RWPE2 (cell line): ENCODE data around the gene EPHA7.

ENCODE experiments used
- ATAC-seq: fragments of 200-7000 bp; cut with Tn5 transposase; 3 replicates; pipeline ENCODE4 v1.9.1; 2021; ENCODE audit warnings: low read depth
- DNase-seq: peaks from one replicate; pipeline ENCODE4 v3.0.0-alpha.2; 2020; ENCODE audit warnings: low spot score
- H3K27ac ChIP-seq: fragments of 450-650 bp; 2 replicates; pipeline ENCODE4 v1.5.1; 2017; ENCODE audit warnings: mild to moderate bottlenecking; ENCODE audit not compliant: poor library complexity, severe bottlenecking
- H3K27me3 ChIP-seq: fragments of 250-450 bp; sonication (Bioruptor Pico); 2 replicates; pipeline ENCODE4 v1.5.1; 2021; ENCODE audit warnings: mild to moderate bottlenecking, moderate library complexity; ENCODE audit not compliant: insufficient read depth, poor library complexity, severe bottlenecking
- H3K36me3 ChIP-seq: fragments of 250-450 bp; sonication (Bioruptor Pico); 2 replicates; pipeline ENCODE4 v1.5.1; 2020; ENCODE audit warnings: low read depth, mild to moderate bottlenecking, moderate library complexity
- H3K4me1 ChIP-seq: fragments of 250-450 bp; sonication (Bioruptor Pico); 2 replicates; pipeline ENCODE4 v1.5.1; 2021; ENCODE audit warnings: mild to moderate bottlenecking, moderate library complexity; ENCODE audit not compliant: insufficient read depth, poor library complexity, severe bottlenecking
- H3K4me3 ChIP-seq: fragments of 250-450 bp; sonication (Bioruptor Pico); 2 replicates; pipeline ENCODE4 v1.5.1; 2021; ENCODE audit warnings: mild to moderate bottlenecking, moderate library complexity; ENCODE audit not compliant: severe bottlenecking
- H3K9me3 ChIP-seq: fragments of 250-450 bp; sonication (Bioruptor Pico); 2 replicates; pipeline ENCODE4 v1.5.1; 2021; ENCODE audit warnings: mild to moderate bottlenecking, moderate library complexity; ENCODE audit not compliant: severe bottlenecking
- TF ChIP-seq, protein P1 (sequence below): fragments of 450-650 bp; IDR thresholded peaks from one replicate; pipeline ENCODE4 v1.5.1; 2017; ENCODE audit warnings: mild to moderate bottlenecking, moderate library complexity; ENCODE audit not compliant: poor library complexity, severe bottlenecking

The EPHA7 gene

GRCh38 chr6:93252930-93253329, 166.4 kb downstream of the EPHA7 start:
- Histone ChIP-seq H3K36me3 (peaks cover 8% of the 10 kb centered on the region), H3K4me1 (no peaks in the 10 kb centered on the region), H3K4me3 (no peak overlapping the region), H3K27me3 (no peaks in the 10 kb centered on the region), H3K9me3 (no peaks in the 10 kb centered on the region), H3K27ac (no peak overlapping the region)
- ATAC-seq (no peak), DNase-seq (no peak)
- TF ChIP-seq, protein P1, sequence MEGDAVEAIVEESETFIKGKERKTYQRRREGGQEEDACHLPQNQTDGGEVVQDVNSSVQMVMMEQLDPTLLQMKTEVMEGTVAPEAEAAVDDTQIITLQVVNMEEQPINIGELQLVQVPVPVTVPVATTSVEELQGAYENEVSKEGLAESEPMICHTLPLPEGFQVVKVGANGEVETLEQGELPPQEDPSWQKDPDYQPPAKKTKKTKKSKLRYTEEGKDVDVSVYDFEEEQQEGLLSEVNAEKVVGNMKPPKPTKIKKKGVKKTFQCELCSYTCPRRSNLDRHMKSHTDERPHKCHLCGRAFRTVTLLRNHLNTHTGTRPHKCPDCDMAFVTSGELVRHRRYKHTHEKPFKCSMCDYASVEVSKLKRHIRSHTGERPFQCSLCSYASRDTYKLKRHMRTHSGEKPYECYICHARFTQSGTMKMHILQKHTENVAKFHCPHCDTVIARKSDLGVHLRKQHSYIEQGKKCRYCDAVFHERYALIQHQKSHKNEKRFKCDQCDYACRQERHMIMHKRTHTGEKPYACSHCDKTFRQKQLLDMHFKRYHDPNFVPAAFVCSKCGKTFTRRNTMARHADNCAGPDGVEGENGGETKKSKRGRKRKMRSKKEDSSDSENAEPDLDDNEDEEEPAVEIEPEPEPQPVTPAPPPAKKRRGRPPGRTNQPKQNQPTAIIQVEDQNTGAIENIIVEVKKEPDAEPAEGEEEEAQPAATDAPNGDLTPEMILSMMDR = no peak

- no peaks in the 10 kb centered on the region for H3K27me3 ChIP-seq
- TF ChIP-seq, protein P1 = no peak
- no peaks in the 10 kb centered on the region for H3K9me3 ChIP-seq
- no peak overlapping the region for H3K27ac ChIP-seq
- H3K36me3 ChIP-seq = no peaks in the 10 kb centered on the region; the same call in 1 of the 2 replicates
- H3K4me3 ChIP-seq = no peak overlapping the region
- DNase-seq (no peak), ATAC-seq (no peak)
- H3K4me1 ChIP-seq = no peaks in the 10 kb centered on the region
These were observed 170.7 kb downstream of the EPHA7 start for GRCh38 chr6:93248631-93249030.

- Histone ChIP-seq H3K4me1 (no peaks in the 10 kb centered on the region), H3K9me3 (no peaks in the 10 kb centered on the region), H3K27me3 (no peaks in the 10 kb centered on the region), H3K27ac (no peak overlapping the region), H3K36me3 (no peaks in the 10 kb centered on the region), H3K4me3 (no peak overlapping the region)
- ATAC-seq (no peak), DNase-seq (no peak)
- TF ChIP-seq, protein P1 = no peak
These were observed 176.1 kb downstream of the EPHA7 start for GRCh38 chr6:93243231-93243778.

DNA sequence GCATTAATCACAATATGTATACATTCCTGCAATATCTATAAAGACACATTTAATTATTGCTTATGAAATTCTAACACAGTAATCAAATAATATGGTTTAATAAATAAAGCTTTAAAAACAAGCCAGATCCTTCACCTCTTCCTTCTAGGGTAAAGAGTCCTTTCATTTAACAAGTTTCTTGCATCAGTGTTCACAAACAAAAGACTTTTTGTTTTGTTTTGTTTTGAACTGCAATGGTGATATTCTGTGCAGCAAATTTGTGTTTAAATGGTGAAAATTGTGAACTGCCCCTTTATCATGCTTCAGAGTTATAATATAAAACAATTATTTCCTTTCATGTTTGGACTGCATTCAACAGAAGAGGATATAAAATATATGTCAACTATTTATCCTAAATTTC, 177.3 kb downstream of the EPHA7 start:
- no peaks in the 10 kb centered on the region for H3K9me3 ChIP-seq
- H3K27me3 ChIP-seq = no peaks in the 10 kb centered on the region
- TF ChIP-seq, protein P1 = no peak
- no peaks in the 10 kb centered on the region for H3K4me1 ChIP-seq
- no peak overlapping the region for H3K4me3 ChIP-seq
- ATAC-seq (no peak), DNase-seq (no peak)
- H3K27ac ChIP-seq = no peak overlapping the region
- no peaks in the 10 kb centered on the region for H3K36me3 ChIP-seq

GRCh38 chr6:93238632-93239031, 180.7 kb downstream of the EPHA7 start:
- TF ChIP-seq, protein P1 = no peak
- ATAC-seq (no peak), DNase-seq (no peak)
- H3K9me3 ChIP-seq = no peaks in the 10 kb centered on the region
- no peaks in the 10 kb centered on the region for H3K27me3 ChIP-seq
- no peak overlapping the region for H3K4me3 ChIP-seq
- no peaks in the 10 kb centered on the region for H3K4me1 ChIP-seq
- no peak overlapping the region for H3K27ac ChIP-seq
- H3K36me3 ChIP-seq = no peaks in the 10 kb centered on the region
